Motor neuron (in vitro differentiated cells): Measurements from ENCODE around the gene OPRL1. TPM values are rescaled to one million over a fixed set of nuclear protein-coding genes. Genes with fewer than 3 reads are reported as not detected.

Experiments
- ATAC-seq, 8 experiments: fragments of 200-7000 bp; cut with Tn5 transposase; replicated peaks in 6 of 8; 2 replicates each; pipeline ENCODE4 v1.8.0; 2021; ENCODE audit warnings: mild to moderate bottlenecking in 8 of 8, moderate library complexity in 8 of 8
- H3K27ac ChIP-seq, 2 donors: fragments of 250-450 bp; sonication (Bioruptor Pico); 2 replicates each; pipeline ENCODE4 v1.9.0; 2021; ENCODE audit warnings: antibody characterized with exemption in 2 of 2, mild to moderate bottlenecking in 2 of 2, moderate library complexity in 1 of 2
- H3K4me1 ChIP-seq, 2 donors: fragments of 250-450 bp; sonication (Bioruptor Pico); replicated peaks in 1 of 2; 2 replicates each; pipeline ENCODE4 v1.6.1; 2021; ENCODE audit warnings: antibody characterized with exemption in 2 of 2, mild to moderate bottlenecking in 2 of 2, moderate library complexity in 1 of 2
- H3K4me3 ChIP-seq, 5 donors: fragments of 250-450 bp; sonication (Bioruptor Pico); 2 replicates each; pipeline ENCODE4 v1.9.0; 2021; ENCODE audit warnings: antibody characterized with exemption in 5 of 5, mild to moderate bottlenecking in 5 of 5, moderate library complexity in 4 of 5
- WGBS, 10 experiments: fragments of 450-650 bp; shearing (Covaris generic); methylation state at CpG; one replicate each; pipeline ENCODE4 v1.0.0; 2022; 5-methylcytosine and 5-hydroxymethylcytosine counted together
- in situ Hi-C, 9 experiments: fragments of 400-800 bp; cut with MboI; loops; one replicate each; pipeline ENCODE4 v1.15.0; 2021; ENCODE audit warnings: low sequenced_read_pairs in 9 of 9, low pct_unique_long_range_greater_than_20kb in 2 of 9; ENCODE audit not compliant: unreplicated experiment in 9 of 9
- total RNA-seq, 8 experiments: library from RNA; unstranded; fragments of 300-600 nt; gene quantifications; 2 replicates each; pipeline versions ENCODE4 v1.2.3 to v1.2.4, GENCODE V29; 2022

The OPRL1 gene
- total RNA-seq, 8 experiments from 2014 or later, result 0.15 to 3.1 (median 1.5) TPM

DNA sequence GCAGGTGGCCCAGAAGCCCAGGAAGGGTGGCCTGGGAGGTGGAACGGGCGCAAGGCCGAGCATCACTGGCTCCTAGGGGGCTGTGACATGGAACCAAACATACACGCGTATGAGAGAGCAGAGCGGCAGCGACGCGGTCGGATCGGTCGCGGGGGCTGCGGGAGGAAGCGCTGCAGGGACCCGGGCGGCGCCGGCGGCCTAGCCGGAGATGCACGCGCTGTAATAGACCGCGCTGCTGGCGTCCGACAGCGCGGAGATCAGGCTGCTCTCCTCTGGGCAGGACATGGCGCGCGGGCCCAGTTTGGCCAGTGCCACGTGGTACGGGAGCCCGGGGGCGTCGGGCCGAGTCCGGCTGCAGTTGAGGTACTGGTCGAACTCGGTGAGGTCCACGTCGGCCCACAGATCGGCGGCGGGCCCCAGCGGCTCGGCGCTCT, 31.9 kb upstream of the OPRL1 start:
- in situ Hi-C loops, result no loop called here
- peak overlapping the region in 1 of 5 donors; percentile 5 for H3K4me3 ChIP-seq
- H3K27ac ChIP-seq, result no peak overlapping the region
- peak in 5 of 8 experiments; percentile 3 to 23 (median 16) for ATAC-seq
- WGBS, 10 experiments, result 7% methylated on average over 26 of the region's 49 CpGs; no CpG with 5 or more reads in 9 of the 10 experiments
- H3K4me1 ChIP-seq, result peaks cover 2 to 7% of the 10 kb centered on the region in 2 donors

- in situ Hi-C loops, result no loop called here
- ATAC-seq, result peak in 6 of 8 experiments; percentile 3 to 23 (median 12)
- Histone ChIP-seq H3K27ac (no peak overlapping the region), H3K4me3 (peak overlapping the region in 2 of 5 donors; percentile 26 to 30), H3K4me1 (peaks cover 2 to 7% of the 10 kb centered on the region in 2 donors)
- WGBS, 10 experiments, result 0% methylated on average over 2 to 8 of the region's 101 CpGs; no CpG with 5 or more reads in 8 of the 10 experiments
These were observed 31.4 kb upstream of the OPRL1 start for GRCh38 chr20:64048402-64049044.

GRCh38 chr20:64049060-64049877, 30.6 kb upstream of the OPRL1 start, which contains the start of gene SOX18:
Gene SOX18, minus strand, starts transcription at chr20:64049639. Its CDS starts 123 bp downstream, at chr20:64049516.
- no CpG with 5 or more reads among the region's 111 CpGs for WGBS, 10 experiments
- Histone ChIP-seq H3K4me1 (peaks cover 9 to 12% of the 10 kb centered on the region in 2 donors), H3K4me3 (peak within 1 kb of the TSS; percentile 24 to 30 (median 26)), H3K27ac (no peak within 1 kb of the TSS)
- in situ Hi-C loops, result no loop called here
- ATAC-seq, result peak; percentile 16 to 57 (median 34)

- Histone ChIP-seq H3K4me1 (peaks cover 14 to 15% of the 10 kb centered on the region in 2 donors), H3K4me3 (no peak overlapping the region), H3K27ac (no peak overlapping the region)
- no peak for ATAC-seq
- WGBS, 10 experiments, result 40 to 83% methylated on average over 1 of the region's 16 CpGs; no CpG with 5 or more reads in 8 of the 10 experiments
- in situ Hi-C loops, result no loop called here
These were observed 30.0 kb upstream of the OPRL1 start for GRCh38 chr20:64049878-64050260.

- Histone ChIP-seq H3K4me3 (no peak overlapping the region), H3K27ac (no peak overlapping the region), H3K4me1 (peaks cover 14 to 15% of the 10 kb centered on the region in 2 donors)
- in situ Hi-C loops, result no loop called here
- no peak for ATAC-seq
- WGBS, 10 experiments, result 67 to 74% methylated on average over 2 to 6 of the region's 23 CpGs; no CpG with 5 or more reads in 8 of the 10 experiments
These were observed 29.4 kb upstream of the OPRL1 start for GRCh38 chr20:64050261-64051032.

DNA sequence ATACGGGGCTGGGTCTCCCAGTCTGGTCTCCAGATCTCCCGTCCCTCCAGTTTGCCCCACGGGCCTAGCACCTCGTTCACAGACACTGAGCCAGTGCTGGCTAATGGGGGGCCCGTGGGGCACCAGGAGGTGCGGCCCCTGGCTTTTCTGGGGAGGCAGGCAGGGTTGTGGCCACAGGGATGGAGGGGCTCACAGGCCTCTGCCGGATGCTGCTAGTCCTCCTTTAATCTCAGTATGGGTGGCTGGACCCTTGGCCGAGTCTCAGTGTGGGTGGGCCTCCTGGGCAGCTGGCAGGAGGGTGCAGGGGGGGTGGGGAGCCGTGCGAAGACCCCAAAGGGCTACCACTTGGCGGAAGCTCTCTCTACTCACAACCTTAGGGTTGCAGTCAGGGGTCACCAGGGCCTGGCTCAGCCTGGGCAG, 28.8 kb upstream of the OPRL1 start:
- peaks cover 15 to 18% of the 10 kb centered on the region in 2 donors for H3K4me1 ChIP-seq
- in situ Hi-C loops, result no loop called here
- no peak for ATAC-seq
- no peak overlapping the region for H3K4me3 ChIP-seq
- 40 to 100% methylated on average over 1 of the region's 11 CpGs; no CpG with 5 or more reads in 8 of the 10 experiments for WGBS, 10 experiments
- H3K27ac ChIP-seq, result no peak overlapping the region

- peak in 2 of 8 experiments; percentile 9 for ATAC-seq
- Histone ChIP-seq H3K27ac (no peak overlapping the region), H3K4me1 (peaks cover 15 to 20% of the 10 kb centered on the region in 2 donors), H3K4me3 (no peak overlapping the region)
- WGBS, 10 experiments, result 0 to 95% (median 53%) methylated on average over 1 to 4 of the region's 15 CpGs; no CpG with 5 or more reads in 6 of the 10 experiments
- in situ Hi-C loops, result no loop called here
These were observed 28.1 kb upstream of the OPRL1 start for GRCh38 chr20:64051561-64052325.

GRCh38 chr20:64052326-64052722, 27.6 kb upstream of the OPRL1 start:
- in situ Hi-C loops, result no loop called here

DNA sequence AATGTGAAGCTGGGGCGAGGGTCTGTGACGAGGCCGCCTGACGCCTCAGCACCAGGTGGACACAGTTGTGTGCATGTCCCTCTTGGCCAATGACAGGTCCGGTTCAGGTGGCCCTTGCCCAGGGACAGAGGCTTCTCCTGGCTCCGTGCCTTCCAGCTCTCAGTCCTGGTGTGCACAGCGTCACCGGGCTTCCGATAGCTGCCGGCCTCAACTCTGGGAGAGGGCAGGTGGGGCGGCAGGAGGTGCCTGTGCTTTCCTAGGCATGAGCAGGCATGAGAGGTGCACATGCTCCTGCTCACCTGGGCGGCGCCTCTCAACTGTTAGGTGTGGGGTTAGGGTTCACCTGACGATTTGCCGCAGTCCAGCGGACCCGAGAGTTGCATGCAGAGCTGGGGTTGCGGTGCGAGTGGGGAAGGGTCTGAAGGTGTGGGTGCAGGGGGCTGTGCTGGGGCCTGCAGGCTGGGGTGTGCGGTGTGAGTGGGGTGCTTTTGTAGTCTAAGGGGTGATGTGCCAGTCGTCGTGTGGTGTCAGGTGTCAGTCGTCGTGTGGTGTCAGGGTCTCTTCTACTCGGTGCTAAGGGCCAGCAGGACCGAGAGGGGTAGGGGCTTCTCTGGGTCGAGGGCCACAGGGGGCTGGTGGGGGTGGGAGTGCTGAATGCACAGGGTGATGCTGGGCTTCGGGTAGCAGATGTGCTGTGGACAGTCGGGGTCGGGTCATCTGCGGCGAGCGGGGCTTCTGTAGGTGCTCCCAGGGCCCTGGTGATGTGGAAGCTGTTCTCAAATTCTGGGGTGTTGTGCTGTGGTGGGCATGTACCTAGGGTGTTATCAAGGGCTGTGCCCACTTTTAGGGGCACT, 26.7 kb upstream of the OPRL1 start:
- in situ Hi-C loops, result no loop called here
- WGBS, 10 experiments, result 60 to 93% (median 80%) methylated on average over 1 to 3 of the region's 33 CpGs; no CpG with 5 or more reads in 7 of the 10 experiments
- ATAC-seq, result no peak
- Histone ChIP-seq H3K4me1 (peaks cover 20 to 24% of the 10 kb centered on the region in 2 donors), H3K27ac (no peak overlapping the region), H3K4me3 (no peak overlapping the region)

More at GRCh38 chr20:64052326-64052722, 27.6 kb upstream of the OPRL1 start:
- ATAC-seq, result no peak
- Histone ChIP-seq H3K4me1 (peaks cover 20% of the 10 kb centered on the region in 2 donors), H3K4me3 (no peak overlapping the region), H3K27ac (no peak overlapping the region)
- 60 to 100% (median 94%) methylated on average over 1 to 5 of the region's 10 CpGs; no CpG with 5 or more reads in 6 of the 10 experiments for WGBS, 10 experiments

- ATAC-seq, result peak; percentile 16 to 67 (median 48)
- 14 to 45% (median 27%) methylated on average over 2 to 3 of the region's 17 CpGs; no CpG with 5 or more reads in 6 of the 10 experiments for WGBS, 10 experiments
These were observed 25.8 kb upstream of the OPRL1 start for GRCh38 chr20:64053841-64054661.

More at GRCh38 chr20:64053841-64054661, 25.8 kb upstream of the OPRL1 start:
- no peak overlapping the region for H3K27ac ChIP-seq
- in situ Hi-C loops, result no loop called here
- peaks cover 20 to 24% of the 10 kb centered on the region in 2 donors for H3K4me1 ChIP-seq
- H3K4me3 ChIP-seq, result no peak overlapping the region
